ENCODE data around the gene GGTA1. TPM values are rescaled to one million over a fixed set of nuclear protein-coding genes. Genes with fewer than 3 reads are reported as not detected.
"Not testable (repeated sequence)": the region's sequence is repeated elsewhere in the genome, so short reads cannot be mapped to it uniquely, and the experiment has no call there.

Gene GGTA1
- total RNA-seq, 2 donors from 2014 or later: not detected

GRCh38 chr9:121443981-121444380, 55.7 kb downstream of the GGTA1 start:
- Mint-ChIP-seq H3K4me3 (no peak overlapping the region), H3K27ac (no peak overlapping the region), H3K36me3 (ENCODE audit: insufficient read depth in 2 of 2) (no peaks in the 10 kb centered on the region), H3K4me1 (ENCODE audit: low read depth) (peaks cover 14% of the 10 kb centered on the region), H3K27me3 (ENCODE audit: low read depth) (peaks cover 34% of the 10 kb centered on the region), H3K9me3 (no peaks in the 10 kb centered on the region)
- ATAC-seq (replicated peaks in 1 of 2) (no peak), DNase-seq (no peak)

- ATAC-seq (replicated peaks in 1 of 2) (no peak), DNase-seq (no peak)
- Mint-ChIP-seq H3K36me3 (ENCODE audit: insufficient read depth in 2 of 2) (no peaks in the 10 kb centered on the region), H3K9me3 (no peaks in the 10 kb centered on the region), H3K4me1 (ENCODE audit: low read depth) (no peaks in the 10 kb centered on the region), H3K27ac (no peak overlapping the region), H3K4me3 (no peak overlapping the region), H3K27me3 (ENCODE audit: low read depth) (peaks cover 11% of the 10 kb centered on the region)
Measured at GRCh38 chr9:121441165-121441564, 58.5 kb downstream of the GGTA1 start.

GRCh38 chr9:121439711-121440664, 59.7 kb downstream of the GGTA1 start:
- Mint-ChIP-seq H3K9me3 (no peaks in the 10 kb centered on the region), H3K4me3 (no peak overlapping the region), H3K27ac (no peak overlapping the region), H3K36me3 (ENCODE audit: insufficient read depth in 2 of 2) (no peaks in the 10 kb centered on the region), H3K27me3 (ENCODE audit: low read depth) (peaks cover 7% of the 10 kb centered on the region), H3K4me1 (ENCODE audit: low read depth) (no peaks in the 10 kb centered on the region)
- DNase-seq: no peak
- no peak for ATAC-seq (replicated peaks in 1 of 2)

DNA sequence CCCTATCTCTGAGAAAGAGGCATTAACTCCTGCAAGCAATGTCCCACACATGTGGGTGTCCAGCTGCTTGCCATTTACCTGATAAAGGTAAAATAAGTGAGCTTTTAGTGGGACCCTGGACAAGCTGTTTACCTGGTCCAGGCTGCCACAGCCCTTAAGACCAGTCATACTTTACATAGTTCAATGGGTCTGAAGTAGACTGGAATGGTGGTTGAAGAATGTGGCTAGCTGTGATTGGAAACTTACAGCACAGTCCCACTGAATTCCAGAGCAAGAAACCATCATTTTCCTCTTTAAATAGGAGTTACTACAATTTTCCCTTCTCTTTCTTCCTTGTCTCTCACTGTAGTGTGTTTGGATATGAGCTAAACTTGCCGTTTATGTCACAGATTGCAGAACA, 60.6 kb downstream of the GGTA1 start:
- Mint-ChIP-seq H3K4me1 (ENCODE audit: low read depth) (no peaks in the 10 kb centered on the region), H3K27ac (no peak overlapping the region), H3K4me3 (no peak overlapping the region), H3K36me3 (ENCODE audit: insufficient read depth in 2 of 2) (no peaks in the 10 kb centered on the region), H3K27me3 (ENCODE audit: low read depth) (peaks cover 7% of the 10 kb centered on the region), H3K9me3 (no peaks in the 10 kb centered on the region)
- DNase-seq (no peak), ATAC-seq (replicated peaks in 1 of 2) (no peak)

DNA sequence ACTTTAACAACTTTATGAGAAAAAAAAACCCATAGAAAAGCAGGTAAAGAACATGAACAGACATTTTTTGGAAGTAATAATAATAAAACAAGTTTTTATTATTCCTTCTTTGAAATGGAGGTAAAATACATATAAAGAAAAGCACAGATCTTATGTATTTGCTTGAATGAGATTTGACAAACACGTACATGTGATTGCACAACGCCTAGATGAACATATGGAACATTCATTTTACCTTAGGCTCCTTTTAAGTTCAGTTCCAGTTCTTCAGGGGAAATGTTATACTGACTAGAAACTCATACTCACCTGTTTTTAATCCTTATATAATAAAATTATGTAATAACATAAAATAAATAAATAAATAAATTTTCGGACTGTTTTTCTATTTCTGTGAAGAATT, 61.8 kb downstream of the GGTA1 start:
- Mint-ChIP-seq H3K4me1 (ENCODE audit: low read depth) (no peaks in the 10 kb centered on the region), H3K9me3 (no peaks in the 10 kb centered on the region), H3K36me3 (ENCODE audit: insufficient read depth in 2 of 2) (no peaks in the 10 kb centered on the region), H3K4me3 (no peak overlapping the region), H3K27me3 (ENCODE audit: low read depth) (peaks cover 7% of the 10 kb centered on the region), H3K27ac (no peak overlapping the region)
- ATAC-seq (replicated peaks in 1 of 2) (no peak), DNase-seq (no peak)

DNA sequence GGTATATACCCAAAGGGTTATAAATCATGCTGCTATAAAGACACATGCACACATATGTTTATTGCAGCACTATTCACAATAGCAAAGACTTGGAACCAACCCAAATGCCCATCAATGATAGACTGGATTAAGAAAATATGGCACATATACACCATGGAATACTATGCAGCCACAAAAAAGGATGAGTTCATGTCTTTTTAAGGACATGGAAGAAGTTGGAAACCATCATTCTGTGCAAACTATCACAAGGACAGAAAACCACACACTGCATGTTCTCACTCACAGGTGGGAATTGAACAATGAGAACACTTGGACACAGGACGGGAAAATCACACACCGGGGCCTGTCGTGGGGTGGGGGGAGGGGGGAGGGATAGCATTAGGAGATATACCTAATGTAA, 62.6 kb downstream of the GGTA1 start:
- not testable (repeated sequence) for DNase-seq; H3K4me1 Mint-ChIP-seq (ENCODE audit: low read depth); ATAC-seq (replicated peaks in 1 of 2); H3K9me3 Mint-ChIP-seq; H3K36me3 Mint-ChIP-seq (ENCODE audit: insufficient read depth in 2 of 2); H3K4me3 Mint-ChIP-seq; H3K27ac Mint-ChIP-seq; H3K27me3 Mint-ChIP-seq (ENCODE audit: low read depth)

- Mint-ChIP-seq H3K36me3 (ENCODE audit: insufficient read depth in 2 of 2) (no peaks in the 10 kb centered on the region), H3K27me3 (ENCODE audit: low read depth) (peaks cover 7% of the 10 kb centered on the region), H3K27ac (no peak overlapping the region), H3K4me1 (ENCODE audit: low read depth) (no peaks in the 10 kb centered on the region), H3K4me3 (no peak overlapping the region), H3K9me3 (no peaks in the 10 kb centered on the region)
- DNase-seq (no peak), ATAC-seq (replicated peaks in 1 of 2) (no peak)
Measured at GRCh38 chr9:121434969-121435368, 64.7 kb downstream of the GGTA1 start.

DNA sequence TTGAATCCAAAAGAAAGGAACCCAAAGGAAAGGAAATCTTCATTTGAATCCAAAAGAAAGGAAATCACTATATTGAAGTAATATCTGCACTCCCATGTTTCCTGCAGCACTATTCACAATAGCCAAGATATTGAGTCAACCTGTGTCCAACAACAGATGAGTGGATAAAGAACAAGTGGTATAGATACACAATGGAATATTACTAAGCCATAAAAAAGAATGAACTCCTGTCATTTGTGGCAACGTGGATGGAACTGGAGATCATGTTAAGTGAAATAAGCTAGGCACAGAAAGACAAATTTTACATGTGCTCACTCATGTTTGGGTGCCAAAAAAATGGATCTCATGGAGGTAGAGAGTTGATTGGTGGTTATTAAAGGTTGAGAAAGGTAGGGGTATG, 71.7 kb downstream of the GGTA1 start:
- Mint-ChIP-seq H3K27ac (no peak overlapping the region), H3K9me3 (peaks cover 0 to 4% of the 10 kb centered on the region in 2 donors), H3K27me3 (ENCODE audit: low read depth) (peaks cover 22% of the 10 kb centered on the region), H3K36me3 (ENCODE audit: insufficient read depth in 2 of 2) (no peaks in the 10 kb centered on the region), H3K4me1 (ENCODE audit: low read depth) (no peaks in the 10 kb centered on the region), H3K4me3 (no peak overlapping the region)
- no peak for DNase-seq
- ATAC-seq (replicated peaks in 1 of 2): no peak

GRCh38 chr9:121424024-121424432, 75.6 kb downstream of the GGTA1 start:
- DNase-seq (no peak), ATAC-seq (replicated peaks in 1 of 2) (no peak)
- no peak overlapping the region for H3K27ac Mint-ChIP-seq
- H3K36me3 Mint-ChIP-seq (ENCODE audit: insufficient read depth in 2 of 2): no peaks in the 10 kb centered on the region
- peaks cover 28% of the 10 kb centered on the region for H3K27me3 Mint-ChIP-seq (ENCODE audit: low read depth)
- H3K9me3 Mint-ChIP-seq: peaks cover 0 to 8% of the 10 kb centered on the region in 2 donors
- H3K4me3 Mint-ChIP-seq: no peak overlapping the region
- peaks cover 7% of the 10 kb centered on the region for H3K4me1 Mint-ChIP-seq (ENCODE audit: low read depth)

GRCh38 chr9:121411993-121412392, 87.7 kb downstream of the GGTA1 start:
- no peak for ATAC-seq (replicated peaks in 1 of 2)
- H3K9me3 Mint-ChIP-seq: no peaks in the 10 kb centered on the region
- no peaks in the 10 kb centered on the region for H3K27me3 Mint-ChIP-seq (ENCODE audit: low read depth)

GRCh38 chr9:121405899-121406298, 93.7 kb downstream of the GGTA1 start:
- no peaks in the 10 kb centered on the region for H3K4me1 Mint-ChIP-seq (ENCODE audit: low read depth)
- no peak overlapping the region for H3K4me3 Mint-ChIP-seq
- DNase-seq (no peak), ATAC-seq (replicated peaks in 1 of 2) (no peak)
- no peaks in the 10 kb centered on the region for H3K27me3 Mint-ChIP-seq (ENCODE audit: low read depth)
- H3K9me3 Mint-ChIP-seq: peaks cover 2% of the 10 kb centered on the region in 2 donors
- no peak overlapping the region for H3K27ac Mint-ChIP-seq
- H3K36me3 Mint-ChIP-seq (ENCODE audit: insufficient read depth in 2 of 2): peaks cover 1 to 5% of the 10 kb centered on the region in 2 donors

More at GRCh38 chr9:121411993-121412392, 87.7 kb downstream of the GGTA1 start:
- Mint-ChIP-seq H3K36me3 (ENCODE audit: insufficient read depth in 2 of 2) (no peaks in the 10 kb centered on the region), H3K4me3 (no peak overlapping the region), H3K4me1 (ENCODE audit: low read depth) (no peaks in the 10 kb centered on the region), H3K27ac (no peak overlapping the region)
- no peak for DNase-seq
